CD4-positive, alpha-beta T cell treated with Interferon alpha-2 for 1 hour (primary cell): ENCODE measurements around the gene LRRC10.
"Not testable (repeated sequence)": the region's sequence is repeated elsewhere in the genome, so short reads cannot be mapped to it uniquely, and the experiment has no call there.

Experiments
- DNase-seq, 2 donors: peaks; one replicate each; pipeline ENCODE4 v3.0.0-alpha.2; 2020 to 2022

The LRRC10 gene

GRCh38 chr12:69616025-69616424, 5.3 kb upstream of the LRRC10 start:
- DNase-seq, result no peak

- DNase-seq, result no peak
Observed at GRCh38 chr12:69613351-69613750, 2.6 kb upstream of the LRRC10 start.

DNA sequence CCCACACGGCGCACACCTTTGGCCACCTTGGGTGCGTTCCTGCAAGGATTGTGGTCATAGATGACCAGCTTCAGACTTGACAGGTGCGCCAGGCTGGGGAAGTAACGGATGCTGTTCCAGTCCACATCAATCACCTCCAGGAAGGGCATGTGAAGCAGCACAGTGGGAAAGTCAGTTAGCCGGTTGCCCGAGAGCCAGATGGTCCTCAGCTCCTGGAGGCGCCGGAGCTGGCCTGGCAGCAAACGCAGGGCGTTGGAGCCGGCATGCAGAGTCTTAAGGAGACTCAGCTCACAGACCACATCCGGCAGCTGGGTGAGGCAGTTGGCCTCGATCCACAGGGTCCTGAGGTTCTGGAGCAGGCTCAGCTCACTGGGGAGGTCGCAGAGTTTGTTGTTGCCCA, 581 bp downstream of the LRRC10 start:
- DNase-seq, result no peak

GRCh38 chr12:69608114-69608513, 2.6 kb downstream of the LRRC10 start:
- DNase-seq, result no peak

GRCh38 chr12:69604275-69604674, 6.4 kb downstream of the LRRC10 start:
- not testable (repeated sequence) for DNase-seq

GRCh38 chr12:69603556-69603955, 7.2 kb downstream of the LRRC10 start:
- not testable (repeated sequence) for DNase-seq

- DNase-seq, result no peak
Observed at GRCh38 chr12:69602954-69603353, 7.8 kb downstream of the LRRC10 start.

DNA sequence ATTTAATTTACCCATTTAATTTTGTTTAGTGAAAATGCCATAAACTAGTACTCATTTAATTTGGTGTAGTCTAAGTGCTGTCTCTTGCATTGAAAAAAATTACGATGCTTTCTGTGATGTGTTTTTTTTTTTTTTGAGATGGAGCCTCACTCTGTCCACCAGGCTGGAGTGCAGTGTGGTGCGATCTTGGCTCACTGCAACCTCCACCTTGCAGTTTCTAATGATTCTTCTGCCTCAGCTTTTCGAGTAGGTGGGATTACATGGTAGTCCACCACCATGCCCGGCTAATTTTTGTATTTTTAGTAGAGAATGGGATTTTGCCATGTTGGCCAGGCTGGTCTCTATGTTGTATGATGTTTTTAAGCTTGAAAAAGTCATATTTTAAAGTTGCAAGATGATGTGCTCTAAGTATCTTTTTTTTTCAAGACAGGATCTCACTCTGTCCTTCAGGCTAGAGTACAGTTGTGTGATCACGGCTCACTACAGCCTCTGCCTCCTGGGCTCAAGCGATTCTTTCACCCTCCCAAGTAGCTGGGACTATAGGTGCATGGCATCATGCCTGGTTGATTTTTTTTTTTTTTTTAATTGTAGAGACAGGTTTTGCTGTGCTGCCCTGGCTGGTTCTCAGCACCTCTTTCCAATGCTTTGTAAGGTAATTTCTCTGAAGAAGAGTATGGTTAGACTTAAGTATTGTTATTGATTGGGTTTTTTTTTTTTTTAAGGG, 8.6 kb downstream of the LRRC10 start:
- no peak for DNase-seq

DNA sequence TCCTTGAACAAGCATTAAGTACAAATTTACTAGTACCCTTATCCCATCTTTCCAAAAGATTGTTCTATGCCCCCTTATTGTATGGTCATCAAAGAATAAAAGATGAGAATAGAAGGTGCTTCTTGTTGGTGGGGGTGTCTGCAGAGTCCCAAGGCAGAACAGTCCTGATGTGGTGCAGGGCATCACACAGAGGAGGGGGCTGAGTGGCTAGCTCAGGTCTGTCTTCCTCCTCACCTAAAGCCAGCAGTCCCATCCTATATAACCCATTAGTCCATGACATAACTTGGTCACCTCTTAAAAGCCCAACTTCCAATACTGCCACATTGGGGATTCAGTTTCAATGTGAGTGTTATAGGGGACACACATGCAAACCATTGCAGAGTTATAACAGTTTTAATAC, 9.9 kb downstream of the LRRC10 start:
- DNase-seq, result no peak

GRCh38 chr12:69598174-69598753, 12.4 kb downstream of the LRRC10 start:
- no peak for DNase-seq

- no peak for DNase-seq
Observed at GRCh38 chr12:69595689-69596088, 15.0 kb downstream of the LRRC10 start.

DNA sequence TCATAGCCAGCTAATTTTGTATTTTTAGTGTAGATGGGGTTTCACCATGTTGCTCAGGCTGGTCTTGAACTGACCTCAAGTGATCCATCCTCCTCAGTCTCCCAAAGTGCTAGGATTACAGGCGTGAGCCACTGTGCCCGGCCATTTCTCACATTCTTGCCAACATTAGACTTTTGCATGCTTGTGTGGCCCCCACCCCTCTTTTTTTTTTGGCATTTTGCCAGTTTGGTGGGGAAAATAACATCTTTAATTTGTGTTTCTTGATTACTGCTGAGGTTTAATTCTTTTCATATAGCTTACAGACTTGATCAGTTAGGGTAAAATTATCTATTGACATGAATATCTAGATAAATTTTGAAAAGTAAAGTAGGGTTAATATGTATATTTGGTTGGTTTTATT, 21.6 kb downstream of the LRRC10 start:
- DNase-seq, result no peak

- no peak for DNase-seq
Observed at GRCh38 chr12:69588527-69588926, 22.2 kb downstream of the LRRC10 start.

DNA sequence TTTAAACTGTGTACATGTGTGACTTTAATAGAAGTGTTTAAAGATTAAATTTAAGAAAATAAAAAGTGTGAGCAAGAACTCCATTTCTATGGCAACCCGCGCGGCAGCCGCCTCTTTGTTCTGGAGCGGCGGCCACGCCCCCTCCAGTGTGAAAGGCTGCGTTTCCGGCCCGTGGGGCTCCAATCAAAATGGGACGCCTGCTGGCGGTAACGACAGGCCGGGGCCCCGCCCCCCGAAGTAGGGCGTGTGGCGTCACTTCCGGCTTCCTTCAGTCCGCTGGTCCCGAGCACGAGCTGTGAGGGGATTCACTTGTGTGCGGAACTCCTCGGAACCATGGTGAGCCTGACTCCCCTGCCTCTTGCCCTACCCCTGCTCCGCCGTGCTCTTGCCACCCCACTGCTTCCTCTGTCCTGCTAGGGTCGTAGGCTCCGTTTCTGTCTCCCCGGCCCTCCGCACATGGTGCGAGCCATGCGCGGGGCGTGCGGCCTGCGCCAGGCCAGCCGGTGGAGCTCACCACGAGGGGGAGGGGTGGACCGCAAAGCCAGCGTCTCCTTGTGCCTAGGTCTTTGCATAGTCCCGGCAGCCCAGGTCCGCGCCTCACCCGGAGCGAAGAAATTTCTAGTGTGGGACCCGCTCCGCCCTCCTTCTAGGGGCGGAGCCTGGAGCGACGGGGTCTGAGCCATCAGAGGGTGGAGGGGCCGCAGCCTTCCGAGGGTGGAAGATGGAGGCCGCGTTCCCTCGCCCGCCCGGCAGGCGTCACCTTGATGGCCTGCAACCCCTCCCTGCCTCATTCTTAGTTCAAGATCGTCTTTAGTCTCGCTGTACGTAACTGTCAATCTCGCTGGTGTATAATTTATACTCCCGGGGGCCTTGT, 25.3 kb downstream of the LRRC10 start, which contains the start of gene CCT2:
Gene CCT2 (plus strand): TSS at position 271 of the 874 bp plus-strand sequence. CDS start 63 bp downstream, at position 334.
- DNase-seq, result peak; percentile 96

DNA sequence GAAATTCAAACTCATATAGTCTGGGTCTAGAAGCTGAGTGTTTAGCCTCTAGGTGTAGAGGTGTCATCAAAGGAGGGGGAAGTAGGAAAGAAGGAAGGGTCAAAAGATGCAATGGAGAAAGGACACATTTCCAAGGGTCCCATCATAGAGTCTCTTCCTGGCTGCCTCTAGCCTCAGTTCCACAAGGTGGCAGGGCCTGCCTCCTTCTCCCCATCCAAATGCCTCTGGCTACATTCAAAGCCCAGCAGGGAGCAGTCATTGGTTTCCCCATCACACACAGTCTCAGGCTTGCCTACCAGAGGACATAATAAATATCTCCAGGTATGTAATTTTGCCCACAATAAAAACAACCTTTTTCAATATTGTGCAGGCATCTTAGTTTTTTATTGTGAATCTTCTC, 27.5 kb downstream of the LRRC10 start:
- no peak for DNase-seq

DNA sequence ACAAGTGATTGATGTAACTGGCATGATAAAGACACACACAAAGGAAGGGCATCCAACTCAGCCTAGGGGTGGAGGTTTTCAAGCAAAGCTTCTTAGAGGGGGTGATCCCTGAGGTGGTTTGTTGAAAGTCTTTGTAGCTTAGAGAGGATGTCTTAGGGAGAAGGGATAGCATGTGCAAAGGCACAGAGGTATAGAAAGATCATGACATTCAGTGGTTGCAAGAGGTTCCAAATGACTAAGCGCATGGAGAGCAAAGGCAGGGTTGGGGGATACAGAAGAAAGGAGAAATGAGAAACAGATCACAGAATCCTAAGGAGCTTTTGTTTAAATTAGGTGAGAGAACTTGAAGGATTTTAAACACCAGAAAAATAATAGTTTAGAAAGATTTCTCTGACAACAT, 30.6 kb downstream of the LRRC10 start:
- no peak for DNase-seq

DNA sequence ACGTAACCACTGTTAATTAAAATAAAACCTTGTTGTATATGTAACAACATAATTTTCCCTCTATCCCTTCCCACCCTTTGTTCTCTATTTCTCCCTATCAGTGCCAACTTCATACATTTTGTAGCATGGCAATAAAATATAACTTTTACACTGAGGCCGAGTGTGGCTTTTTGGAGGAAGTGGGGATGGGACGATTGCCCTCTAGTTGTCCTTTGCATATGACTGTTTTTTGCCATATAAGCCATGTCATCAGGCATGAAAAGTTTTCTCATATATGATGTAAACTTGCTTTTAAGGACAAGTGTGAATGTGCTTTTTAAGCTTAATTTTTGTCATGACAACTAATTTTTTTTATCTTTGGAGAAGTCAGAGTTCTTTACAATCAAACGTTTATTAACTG, 31.7 kb downstream of the LRRC10 start:
- no peak for DNase-seq

DNA sequence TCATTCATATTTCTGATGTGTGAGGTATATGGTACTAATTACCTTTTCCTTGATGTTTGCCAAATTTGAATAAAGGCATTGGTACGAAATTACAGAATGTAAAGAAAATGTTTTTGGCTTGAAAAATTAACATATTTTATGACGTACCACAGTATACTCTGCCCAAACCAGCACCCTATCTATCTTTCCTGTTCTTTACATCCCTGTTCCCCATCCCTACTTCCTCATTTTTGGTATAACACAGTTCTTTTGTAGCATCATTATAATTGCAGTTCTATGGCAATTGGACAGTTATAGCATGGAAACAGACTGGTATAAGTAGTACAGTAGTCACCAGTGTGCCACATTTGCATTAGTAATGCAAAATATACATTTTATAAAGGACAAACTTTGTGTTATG, 32.4 kb downstream of the LRRC10 start:
- no peak for DNase-seq

GRCh38 chr12:69575346-69575745, 35.4 kb downstream of the LRRC10 start:
- no peak for DNase-seq

DNA sequence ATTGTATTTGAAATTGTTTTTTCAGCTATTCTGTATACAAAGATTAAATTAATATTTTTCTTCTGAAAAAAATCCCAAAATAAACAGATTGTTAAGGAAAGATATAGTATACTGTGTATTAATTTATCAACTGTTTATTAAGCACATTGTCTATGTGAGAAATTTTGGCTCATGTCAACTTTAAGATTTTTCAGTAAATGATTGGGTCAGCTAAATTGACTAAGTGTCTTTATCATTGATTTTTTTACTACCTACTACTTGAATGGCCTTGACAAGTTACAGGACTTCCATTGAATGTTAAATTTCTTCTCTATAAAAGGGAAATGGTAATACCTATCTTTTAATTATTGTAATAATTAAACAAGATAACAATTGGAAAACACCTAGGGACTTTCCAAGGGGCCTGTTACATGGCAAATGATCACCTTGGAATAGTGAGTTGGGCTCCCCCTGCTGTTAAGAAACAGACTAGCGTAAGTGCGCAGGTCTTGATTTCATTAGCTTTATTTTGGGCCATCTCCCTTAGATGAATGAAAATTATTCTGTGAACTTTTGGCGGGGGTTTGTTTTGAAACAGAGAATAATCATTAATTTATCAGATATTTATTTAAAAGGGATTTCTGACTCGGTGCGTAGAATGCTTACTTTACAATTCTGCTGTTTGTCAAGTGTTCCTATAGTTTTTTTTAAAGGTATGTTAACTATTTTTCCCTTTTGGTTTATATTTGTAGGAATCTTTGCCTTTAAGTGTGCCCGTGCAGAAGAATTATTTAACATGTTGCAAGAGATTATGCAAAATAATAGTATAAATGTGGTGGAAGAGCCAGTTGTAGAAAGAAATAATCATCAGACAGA, 39.9 kb downstream of the LRRC10 start:
- peak; percentile 63 to 82 for DNase-seq

GRCh38 chr12:69570000-69570516, 40.6 kb downstream of the LRRC10 start:
- DNase-seq, result no peak

GRCh38 chr12:69569236-69569635, 41.5 kb downstream of the LRRC10 start:
- DNase-seq, result no peak

- no peak for DNase-seq
Observed at GRCh38 chr12:69566603-69567002, 44.1 kb downstream of the LRRC10 start.
